Psoas muscle (tissue), 8 donors: Measurements from ENCODE around the gene SPIB. TPM values are rescaled to one million over a fixed set of nuclear protein-coding genes. Genes with fewer than 3 reads are reported as not detected.

ENCODE experiments used
- ATAC-seq, 4 donors: fragments of 200-7000 bp; cut with Tn5 transposase; one replicate each; pipeline ENCODE4 v1.9.1; 2020; ENCODE audit warnings: moderate library complexity in 3 of 4, mild to moderate bottlenecking in 2 of 4
- DNase-seq, 2 donors: peaks; one replicate each; pipeline ENCODE4 v3.0.0-alpha.2; 2020
- H3K27ac ChIP-seq: fragments of 200-600 bp; one replicate; pipeline ENCODE4 v1.8.0; 2022
- H3K27me3 ChIP-seq, 3 donors: fragments of 200-600 bp in 1 of 3; one replicate each; pipeline versions ENCODE4 v1.6.1 to v1.8.0; 2013 to 2022; ENCODE audit warnings: low read length in 2 of 3, mild to moderate bottlenecking in 2 of 3, moderate library complexity in 1 of 3; ENCODE audit not compliant: insufficient read depth in 3 of 3
- H3K36me3 ChIP-seq, 2 donors: fragments of 200-600 bp in 1 of 2; one replicate each; pipeline versions ENCODE4 v1.6.1 to v1.8.0; 2013 to 2022; ENCODE audit warnings: low read depth in 1 of 2, mild to moderate bottlenecking in 1 of 2, moderate library complexity in 1 of 2; ENCODE audit not compliant: insufficient read depth in 1 of 2
- H3K4me1 ChIP-seq: fragments of 200-600 bp; one replicate; pipeline ENCODE4 v1.8.0; 2022
- H3K4me3 ChIP-seq: fragments of 200-600 bp; one replicate; pipeline ENCODE4 v1.8.0; 2022; ENCODE audit warnings: mild to moderate bottlenecking
- H3K9me3 ChIP-seq: fragments of 200-600 bp; one replicate; pipeline ENCODE4 v1.8.0; 2022
- CTCF ChIP-seq: fragments of 200-600 bp; IDR thresholded peaks from one replicate; pipeline ENCODE4 v1.8.0; 2022; ENCODE audit warnings: antibody characterized with exemption
- whole genome bisulfite sequencing, 3 donors: extraction: QIAGEN DNeasy Blood & Tissue Kit; methylation state at CpG; one replicate each; pipeline versions ENCODE4 v1.1.6 to v1.1.7; 2013; 5-methylcytosine and 5-hydroxymethylcytosine counted together
- intact Hi-C, 2 donors: fragments of 100-400 bp; cut with DNase I; formaldehyde crosslinking; loops; one replicate each; pipeline versions ENCODE4 v1.11.0 to v1.14.2; 2022
- long read RNA-seq, 2 donors: library from polyadenylated mRNA; unstranded; transcript quantifications; one replicate each; pipeline ENCODE4 v2.0.0, GENCODE V29; 2021
- polyA plus RNA-seq, 3 donors: library from polyadenylated mRNA; stranded (reverse); fragments of 200-250 nt; gene quantifications; one replicate each; pipeline ENCODE4 v1.2.3, GENCODE V29; 2013
- total RNA-seq, 4 donors: library from RNA; stranded (reverse); fragmentation: NEBNext Ultra II Directional in 2 of 4; extraction: Animal tissue kit (Norgen Biotek cat#: 25700) in 2 of 4; gene quantifications; one replicate each; pipeline versions ENCODE4 v1.2.1 to v1.2.4, GENCODE V29; 2021 to 2023
- donor health status: healthy with polysubstance abuse.
- donor health status: DM: no; HTN: no; CAD: no; lungs with moderate emphysema.
- donor health status: Bipolar disorder and iron deficiency.
- donor health status: healthy.
- donor health status: DM: yes; HTN: yes; CAD: no.
- donor health status: DM: no; HTN: no; CAD: no.
- donor health status: DM: no; HTN: no; CAD: no.
- donor health status: DM: yes; HTN: yes; CAD: no.

Gene SPIB
- total RNA-seq (under 1 TPM in 3 of 4 donors, not detected in 1; 0.11 to 0.44 (median 0.25) TPM), polyA plus RNA-seq (under 1 TPM in 2 of 3 donors, not detected in 1; 0.05 to 0.07 TPM)
- long read RNA-seq, donor 1 = 0 reads
- long read RNA-seq, donor 2 = 0 reads

GRCh38 chr19:50418176-50419021, at the start of gene SPIB:
Gene SPIB, plus strand, starts transcription at chr19:50418938. Its CDS starts 25 bp downstream, at chr19:50418963.
- 22 to 25% (median 24%) methylated on average over 24 to 34 of the region's 34 CpGs for WGBS, 3 donors
- no peak for TF ChIP-seq CTCF
- DNase-seq = peak in 1 of 2 donors; percentile 48
- Histone ChIP-seq H3K4me3 (peak within 1 kb of the TSS; percentile 44), H3K27ac (no peak within 1 kb of the TSS), H3K27me3 (peaks cover 0 to 24% (median 9%) of the 10 kb centered on the region in 3 donors), H3K36me3 (no peaks in the 10 kb centered on the region), H3K9me3 (no peaks in the 10 kb centered on the region), H3K4me1 (peaks cover 7% of the 10 kb centered on the region)
- peak in 3 of 4 donors; percentile 59 to 74 (median 67) for ATAC-seq
- intact Hi-C loops = no loop called here

- no peak overlapping the region for H3K27ac ChIP-seq
- ATAC-seq = no peak
- no peaks in the 10 kb centered on the region for H3K27me3 ChIP-seq
- DNase-seq = no peak
- H3K4me1 ChIP-seq = peaks cover 15% of the 10 kb centered on the region
- H3K4me3 ChIP-seq = no peak overlapping the region
- intact Hi-C loops = loop anchor here in 1 of 2 donors (5.0 kb wide), 1 partner anchor 40 kb away; no protein-coding TSS in a partner anchor
- H3K36me3 ChIP-seq = no peaks in the 10 kb centered on the region
- 78 to 83% (median 79%) methylated on average over 10 of the region's 10 CpGs for WGBS, 3 donors
- no peak for TF ChIP-seq CTCF
- no peaks in the 10 kb centered on the region for H3K9me3 ChIP-seq
Measured at GRCh38 chr19:50371914-50372475, 46.7 kb upstream of the SPIB start.

- peak within 1 kb of the TSS; percentile 91 for H3K4me3 ChIP-seq
- no peaks in the 10 kb centered on the region for H3K27me3 ChIP-seq
- ATAC-seq (peak; percentile 94 to 96 (median 96)), DNase-seq (peak; percentile 95 to 97)
- WGBS, 3 donors = 2% methylated on average over 51 to 67 of the region's 67 CpGs
- peak within 1 kb of the TSS; percentile 100 for H3K27ac ChIP-seq
- intact Hi-C loops = no loop called here
- peaks cover 15% of the 10 kb centered on the region for H3K4me1 ChIP-seq
- no peaks in the 10 kb centered on the region for H3K9me3 ChIP-seq
- TF ChIP-seq CTCF = no peak
- peaks cover 0 to 43% of the 10 kb centered on the region in 2 donors for H3K36me3 ChIP-seq
Measured at GRCh38 chr19:50376166-50377050, 42.3 kb upstream of the SPIB start, which contains the start of gene NR1H2. Gene NR1H2, plus strand, starts transcription at chr19:50376457. Its CDS starts 1,149 bp downstream, at chr19:50377606.

GRCh38 chr19:50377051-50377461, 41.7 kb upstream of the SPIB start:
- intact Hi-C loops = no loop called here
- H3K4me3 ChIP-seq = peak overlapping the region; percentile 91
- ATAC-seq (peak in 3 of 4 donors; percentile 0 to 18 (median 15)), DNase-seq (peak; percentile 42 to 68)
- no peak for TF ChIP-seq CTCF
- peaks cover 15% of the 10 kb centered on the region for H3K4me1 ChIP-seq
- no peaks in the 10 kb centered on the region for H3K9me3 ChIP-seq
- H3K36me3 ChIP-seq = peaks cover 0 to 50% of the 10 kb centered on the region in 2 donors
- H3K27ac ChIP-seq = no peak overlapping the region
- H3K27me3 ChIP-seq = no peaks in the 10 kb centered on the region
- 54 to 57% (median 55%) methylated on average over 7 of the region's 7 CpGs for WGBS, 3 donors
